GM21390 (cell line): ENCODE measurements around the gene SNAP29.

Experiments
- ATAC-seq: cut with Tn5 transposase; IDR thresholded peaks from one replicate; pipeline ENCODE4 v1.9.1; 2021; ENCODE audit not compliant: unreplicated experiment

SNAP29 gene

GRCh38 chr22:20865875-20866445 is 7.2 kb downstream of the SNAP29 start:
- ATAC-seq = no peak

- ATAC-seq = no peak
Measured at GRCh38 chr22:20866736-20867135, 7.9 kb downstream of the SNAP29 start.

GRCh38 chr22:20867179-20868024 is 8.6 kb downstream of the SNAP29 start:
- no peak for ATAC-seq

DNA sequence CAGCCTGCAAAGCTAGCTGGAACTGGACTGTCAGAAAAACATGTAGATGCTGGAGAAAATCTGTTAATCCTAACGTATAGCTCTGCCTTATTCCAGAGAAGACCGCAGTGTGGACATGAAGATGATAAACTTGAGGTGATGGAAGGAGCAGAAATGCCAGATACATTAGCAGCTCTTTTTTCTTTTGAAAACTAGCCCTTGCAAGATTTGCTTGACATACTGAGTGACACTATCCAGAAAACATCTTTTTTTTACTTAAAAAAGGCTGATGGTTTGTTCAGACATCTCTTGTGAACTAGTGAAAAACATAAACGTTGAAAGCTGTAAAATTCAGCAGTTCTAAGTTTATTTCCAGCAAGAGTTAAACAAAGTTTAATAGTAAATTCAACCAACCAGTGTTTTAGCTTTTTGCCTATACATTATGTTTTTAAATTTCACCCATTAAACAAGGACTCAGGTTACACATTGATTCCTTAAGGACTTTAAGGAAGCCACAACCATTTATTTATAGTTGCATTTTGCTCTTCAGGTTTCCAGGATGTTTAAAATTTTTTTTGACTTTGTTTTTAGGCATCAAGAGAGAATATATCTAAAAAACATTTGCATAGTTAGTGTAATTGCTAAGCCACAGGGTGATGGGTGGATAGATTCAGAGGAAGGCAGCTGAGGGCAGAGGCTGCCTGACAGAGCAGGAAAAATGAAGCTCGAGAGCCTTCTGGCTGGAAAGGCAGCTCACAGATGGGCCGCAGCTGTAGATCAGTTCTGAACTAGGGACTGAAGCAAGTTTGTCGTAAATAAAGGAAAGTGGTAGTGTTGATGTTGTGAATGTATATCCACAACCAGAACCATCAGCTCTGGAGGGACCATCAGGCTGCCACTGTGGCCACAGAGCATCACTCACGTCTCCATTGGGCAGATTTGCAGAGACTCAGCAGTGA is 9.5 kb downstream of the SNAP29 start:
- no peak for ATAC-seq

GRCh38 chr22:20869234-20869633 is 10.4 kb downstream of the SNAP29 start:
- ATAC-seq = no peak

DNA sequence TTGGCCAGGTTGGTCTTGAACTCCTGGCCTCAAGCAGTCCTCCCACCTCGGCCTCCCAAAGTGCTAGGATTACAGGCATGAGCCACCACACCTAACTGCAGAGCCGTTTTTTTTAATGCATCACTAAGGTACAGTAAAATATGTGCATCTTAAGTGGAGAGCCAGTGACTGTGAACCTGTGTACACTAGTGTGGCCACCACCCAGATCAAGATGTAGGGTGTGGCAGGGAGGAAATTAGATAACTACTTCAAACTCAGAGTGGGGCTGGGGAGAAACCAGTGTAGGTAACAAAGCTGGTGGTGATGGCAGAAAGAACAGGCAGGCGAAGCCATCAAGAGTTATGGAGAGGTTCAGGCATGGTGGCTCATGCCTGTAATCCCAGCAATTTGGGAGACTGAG is 14.4 kb downstream of the SNAP29 start:
- no peak for ATAC-seq

- no peak for ATAC-seq
Measured at GRCh38 chr22:20875296-20875695, 16.5 kb downstream of the SNAP29 start.

GRCh38 chr22:20877715-20878114 is 18.9 kb downstream of the SNAP29 start:
- ATAC-seq = no peak

- ATAC-seq = no peak
Measured at GRCh38 chr22:20881231-20881630, 22.4 kb downstream of the SNAP29 start.

DNA sequence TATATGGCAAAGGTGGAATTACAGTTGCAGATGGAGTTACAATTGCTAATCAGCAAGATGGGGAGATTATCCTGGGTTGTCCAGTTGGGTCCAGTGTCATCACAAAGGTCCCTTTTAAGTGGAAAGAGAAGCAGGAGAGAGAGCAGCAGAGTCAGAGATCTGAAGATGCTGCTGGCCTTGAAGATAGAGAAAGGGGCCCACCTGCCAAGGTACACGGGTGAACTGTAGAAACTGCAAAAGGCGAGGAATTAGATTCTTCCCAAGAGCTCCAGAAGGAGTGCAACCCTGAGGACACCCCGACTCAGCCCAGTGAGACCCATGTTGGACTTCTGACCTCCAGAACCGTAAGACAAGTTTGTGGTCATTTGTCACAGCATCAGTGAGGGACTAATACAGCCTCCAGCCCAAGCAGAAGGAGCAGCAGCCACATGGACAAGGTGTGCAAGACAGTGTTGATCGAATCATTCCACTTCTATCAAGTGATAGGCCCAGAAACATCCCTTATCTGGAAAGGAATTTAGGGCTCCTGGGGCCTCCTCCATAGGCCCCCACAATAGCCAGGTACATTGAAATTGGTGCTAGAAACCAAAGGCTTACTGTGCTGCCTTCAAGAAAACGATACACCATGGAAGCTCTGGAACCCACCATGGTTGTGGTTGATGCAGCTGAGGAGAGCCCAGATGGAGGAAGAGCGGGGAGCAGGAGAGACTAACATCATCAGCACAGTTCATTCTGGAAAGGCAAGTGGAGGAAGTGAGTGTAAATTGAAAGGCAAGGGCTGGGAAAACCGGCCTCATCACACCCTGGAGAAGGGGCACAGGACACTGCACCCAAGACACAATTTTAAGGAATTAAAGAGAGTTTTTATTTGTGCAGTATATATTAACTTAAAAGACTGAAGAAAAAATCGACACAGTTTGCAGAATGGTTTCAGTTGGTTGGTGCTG is 23.3 kb downstream of the SNAP29 start:
- ATAC-seq = no peak

- ATAC-seq = no peak
Measured at GRCh38 chr22:20882855-20883254, 24.0 kb downstream of the SNAP29 start.

DNA sequence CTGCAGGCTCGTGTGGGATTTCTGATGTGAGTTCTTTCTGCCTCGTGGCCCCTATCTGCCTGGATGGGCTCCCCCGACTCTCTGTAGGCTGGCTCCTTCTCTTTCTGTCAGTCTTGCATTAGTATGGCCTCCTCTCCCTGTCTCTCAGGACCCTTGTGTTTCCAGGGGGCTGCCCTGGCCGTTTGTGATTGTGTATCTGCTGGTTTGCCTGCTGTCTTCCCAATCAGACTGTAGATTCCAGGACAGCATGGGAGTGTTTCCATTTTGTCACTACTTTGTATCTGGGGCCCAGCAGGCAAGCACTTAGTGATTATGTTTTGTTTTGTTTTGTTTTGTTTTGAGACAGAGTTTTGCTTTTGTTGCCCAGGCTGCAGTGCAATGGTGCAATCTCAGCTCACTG is 25.6 kb downstream of the SNAP29 start:
- ATAC-seq = no peak

- ATAC-seq = no peak
Measured at GRCh38 chr22:20885017-20885556, 26.3 kb downstream of the SNAP29 start.

DNA sequence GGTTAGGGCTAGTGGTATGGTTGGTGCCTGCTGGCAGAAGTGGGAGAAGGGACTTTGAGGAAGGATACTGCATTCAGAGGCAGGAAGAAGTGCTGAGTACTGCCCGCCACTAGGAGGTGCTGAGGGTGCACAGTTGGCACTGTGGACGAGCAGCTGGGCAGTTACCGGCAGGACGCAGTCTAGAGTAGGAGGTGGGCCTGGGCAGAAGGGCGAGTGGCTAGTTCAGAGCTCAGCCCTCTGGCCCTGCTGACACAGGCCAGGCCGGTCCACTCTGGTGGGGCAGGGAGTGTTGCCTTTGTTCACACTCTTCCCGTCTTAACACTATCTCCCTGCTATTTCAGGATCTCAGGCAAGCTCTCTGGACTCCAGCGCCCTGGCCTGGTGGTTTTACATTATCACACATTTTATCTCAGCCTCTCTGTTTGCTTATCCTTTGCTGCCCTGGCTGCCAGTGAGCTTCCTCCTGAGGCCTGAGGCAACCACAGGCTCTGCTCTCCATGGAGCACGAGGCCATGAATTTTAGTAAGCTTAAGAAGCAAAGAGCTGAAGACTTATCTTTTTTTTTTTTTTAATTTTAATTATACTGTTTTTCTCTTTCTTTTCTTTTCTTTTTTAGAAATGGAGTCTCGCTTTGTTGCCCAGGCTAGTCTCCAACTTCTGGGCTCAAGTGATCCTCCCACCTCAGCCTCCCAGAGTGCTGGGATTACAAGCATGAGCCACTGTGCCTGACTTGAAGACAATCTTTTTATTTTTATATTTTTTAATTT is 26.9 kb downstream of the SNAP29 start:
- ATAC-seq = no peak

GRCh38 chr22:20887375-20887774 is 28.6 kb downstream of the SNAP29 start:
- ATAC-seq = no peak

DNA sequence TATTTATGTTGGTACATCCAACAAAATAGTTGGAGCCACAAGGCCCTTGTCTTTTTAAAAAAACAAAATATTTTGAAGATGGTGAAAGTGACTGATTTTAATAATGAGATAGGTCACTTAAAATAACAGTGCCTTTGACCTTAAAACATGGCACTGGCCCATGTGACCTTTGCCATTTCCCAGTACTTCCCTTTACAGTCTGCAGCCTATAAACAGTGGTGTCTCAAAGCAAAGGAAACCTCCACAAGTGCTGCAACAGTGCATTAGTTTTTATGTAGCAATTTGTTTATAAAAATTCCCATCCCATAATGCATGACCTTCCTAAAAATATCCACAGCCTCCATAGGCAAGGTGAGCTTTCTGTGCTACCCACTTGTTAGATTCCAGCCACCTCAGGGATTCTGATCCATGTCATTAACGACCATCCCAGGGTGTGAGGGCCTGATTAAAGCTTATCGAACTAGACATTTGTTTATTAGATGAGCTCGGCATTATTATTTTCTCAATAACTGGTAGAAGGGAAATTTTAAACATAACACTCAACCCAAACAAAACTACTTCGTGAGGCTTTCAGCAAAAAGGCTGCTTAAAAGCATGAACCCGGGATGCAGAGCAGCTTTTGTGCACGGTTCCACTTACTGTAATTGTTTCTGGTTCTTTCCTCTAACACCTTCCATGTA is 30.4 kb downstream of the SNAP29 start:
- no peak for ATAC-seq

DNA sequence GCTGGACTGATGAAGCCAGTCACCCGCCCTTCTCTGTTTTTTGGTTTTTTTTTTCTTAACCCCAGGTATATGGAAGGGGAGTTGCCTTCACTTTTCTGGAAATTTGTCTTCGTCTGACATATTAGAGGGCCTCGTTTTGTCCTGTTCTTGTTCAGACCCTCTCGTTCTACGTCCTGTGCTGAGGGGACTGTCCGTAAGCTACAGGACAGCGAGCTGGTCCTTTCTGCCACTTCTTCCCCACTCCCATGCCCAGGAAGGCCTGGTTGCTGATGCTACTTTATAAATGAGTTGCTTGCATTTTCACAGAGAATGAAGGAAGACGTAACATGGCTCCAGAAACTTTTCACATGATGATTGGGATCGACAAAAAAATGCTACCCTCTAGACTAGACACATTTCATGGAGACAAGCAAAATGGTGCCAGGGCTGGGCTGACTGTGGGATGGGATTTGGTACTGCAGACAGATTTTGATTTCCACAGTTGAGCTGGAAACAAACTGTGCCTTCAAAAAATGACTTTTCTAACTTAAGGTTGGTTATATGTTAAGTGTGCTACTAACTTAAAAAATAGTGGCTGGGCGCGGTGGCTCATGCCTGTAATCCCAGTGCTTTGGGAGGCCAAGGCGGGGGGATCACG is 31.2 kb downstream of the SNAP29 start:
- ATAC-seq = no peak

GRCh38 chr22:20890975-20891374 is 32.2 kb downstream of the SNAP29 start:
- no peak for ATAC-seq
